ENCODE results near the gene SOX30. TPM values are rescaled to one million over a fixed set of nuclear protein-coding genes. Genes with fewer than 3 reads are reported as not detected.

SOX30 gene
- not detected for total RNA-seq

DNA sequence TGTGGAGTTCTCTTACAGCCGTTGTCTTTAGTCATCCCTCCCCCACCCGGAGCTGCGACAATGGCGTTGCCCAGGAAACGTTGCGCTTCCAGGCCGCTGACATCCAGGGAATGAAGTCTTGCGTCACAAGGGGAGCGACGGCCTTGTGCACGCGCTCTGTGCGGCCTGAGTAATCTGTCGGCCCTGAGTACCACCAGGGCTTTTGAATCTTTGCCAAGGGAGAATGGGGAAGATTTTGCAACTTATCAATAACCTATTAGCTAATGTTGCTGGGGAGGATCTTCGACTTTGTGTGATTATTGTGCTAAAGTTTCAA lies at the start of gene SOX30:
Gene SOX30, minus strand, starts transcription at position 62 of the 316 bp plus-strand sequence. CDS start 360 bp downstream, outside the sequence.
- TF ChIP-seq, protein P1, sequence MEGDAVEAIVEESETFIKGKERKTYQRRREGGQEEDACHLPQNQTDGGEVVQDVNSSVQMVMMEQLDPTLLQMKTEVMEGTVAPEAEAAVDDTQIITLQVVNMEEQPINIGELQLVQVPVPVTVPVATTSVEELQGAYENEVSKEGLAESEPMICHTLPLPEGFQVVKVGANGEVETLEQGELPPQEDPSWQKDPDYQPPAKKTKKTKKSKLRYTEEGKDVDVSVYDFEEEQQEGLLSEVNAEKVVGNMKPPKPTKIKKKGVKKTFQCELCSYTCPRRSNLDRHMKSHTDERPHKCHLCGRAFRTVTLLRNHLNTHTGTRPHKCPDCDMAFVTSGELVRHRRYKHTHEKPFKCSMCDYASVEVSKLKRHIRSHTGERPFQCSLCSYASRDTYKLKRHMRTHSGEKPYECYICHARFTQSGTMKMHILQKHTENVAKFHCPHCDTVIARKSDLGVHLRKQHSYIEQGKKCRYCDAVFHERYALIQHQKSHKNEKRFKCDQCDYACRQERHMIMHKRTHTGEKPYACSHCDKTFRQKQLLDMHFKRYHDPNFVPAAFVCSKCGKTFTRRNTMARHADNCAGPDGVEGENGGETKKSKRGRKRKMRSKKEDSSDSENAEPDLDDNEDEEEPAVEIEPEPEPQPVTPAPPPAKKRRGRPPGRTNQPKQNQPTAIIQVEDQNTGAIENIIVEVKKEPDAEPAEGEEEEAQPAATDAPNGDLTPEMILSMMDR (IDR thresholded peaks at IDR 0.05; ENCODE audit: low read depth): no peak

DNA sequence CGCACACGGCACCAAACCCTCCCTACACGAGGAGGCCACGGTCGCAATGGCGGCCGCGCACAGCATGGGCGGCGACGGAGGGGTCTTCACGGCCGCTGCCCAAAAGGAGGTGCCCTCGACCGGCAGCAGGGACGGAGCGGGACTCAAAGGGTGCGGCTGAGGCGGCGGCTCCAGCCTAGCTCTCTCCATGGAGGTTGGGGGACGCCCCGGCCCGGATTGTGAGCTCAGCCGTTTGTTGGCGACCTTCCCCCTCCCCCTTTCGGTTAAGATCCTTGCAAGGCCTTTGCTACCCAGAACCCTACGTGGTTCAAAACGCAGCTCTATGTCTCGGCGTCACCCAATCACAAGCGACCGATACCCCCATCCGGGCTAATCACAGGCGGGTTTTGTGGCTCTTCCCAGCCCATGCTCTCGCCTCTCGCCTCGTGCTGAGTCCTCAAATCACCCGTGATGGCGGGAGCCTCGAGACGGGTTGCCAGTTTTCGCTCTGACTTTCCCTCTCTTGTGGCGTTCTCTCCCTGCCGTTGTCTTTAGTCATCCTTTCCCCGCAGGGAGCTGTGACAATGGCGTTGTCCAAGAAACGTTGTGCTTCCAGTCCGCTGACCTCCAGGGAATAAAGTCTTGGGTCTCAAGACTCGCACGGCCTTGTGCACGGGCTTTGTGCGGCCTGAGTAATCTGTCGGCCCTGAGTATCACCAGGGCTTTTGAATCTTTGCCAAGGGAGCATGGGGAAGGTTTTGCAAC lies 38.6 kb upstream of the SOX30 start:
- TF ChIP-seq, protein P1 (IDR thresholded peaks at IDR 0.05; ENCODE audit: low read depth): no peak

DNA sequence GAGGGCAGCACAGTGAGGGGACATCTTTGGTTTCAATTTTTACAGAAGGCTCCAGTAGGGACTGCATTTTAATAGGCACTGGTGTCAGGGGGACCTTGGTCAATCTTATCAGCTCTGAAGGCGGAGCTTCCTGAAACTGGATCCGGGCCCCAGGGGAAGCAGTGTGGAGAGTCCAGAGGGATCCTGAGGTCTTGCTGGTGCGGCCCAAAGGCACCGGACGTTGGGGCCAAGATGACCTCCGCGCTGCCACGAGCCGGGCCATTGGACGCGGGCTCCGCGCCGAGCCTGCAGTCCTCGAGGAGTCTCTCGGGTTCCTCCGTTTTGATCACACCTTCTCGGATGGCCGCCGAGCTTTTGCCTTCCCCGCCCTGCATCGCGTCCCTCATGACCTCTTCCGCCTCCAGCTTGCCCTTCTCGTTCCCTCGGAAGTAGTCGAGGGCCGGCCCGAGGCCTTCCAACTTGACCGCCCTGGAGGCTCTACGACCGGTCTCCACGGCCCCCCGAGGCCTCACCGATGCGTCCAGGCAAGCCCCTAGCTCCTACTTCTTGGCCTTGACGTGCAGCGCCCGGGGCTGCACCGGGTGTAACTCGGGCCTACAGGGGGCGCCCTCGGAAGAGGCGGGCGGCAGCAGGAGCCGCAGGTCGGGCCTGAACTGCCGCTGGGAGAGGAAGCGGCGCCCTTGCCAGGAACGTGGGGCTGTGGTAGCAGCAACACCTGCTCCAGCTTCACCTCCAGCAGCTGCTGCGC lies 37.9 kb upstream of the SOX30 start:
- TF ChIP-seq, protein P1 (IDR thresholded peaks at IDR 0.05; ENCODE audit: low read depth): no peak

DNA sequence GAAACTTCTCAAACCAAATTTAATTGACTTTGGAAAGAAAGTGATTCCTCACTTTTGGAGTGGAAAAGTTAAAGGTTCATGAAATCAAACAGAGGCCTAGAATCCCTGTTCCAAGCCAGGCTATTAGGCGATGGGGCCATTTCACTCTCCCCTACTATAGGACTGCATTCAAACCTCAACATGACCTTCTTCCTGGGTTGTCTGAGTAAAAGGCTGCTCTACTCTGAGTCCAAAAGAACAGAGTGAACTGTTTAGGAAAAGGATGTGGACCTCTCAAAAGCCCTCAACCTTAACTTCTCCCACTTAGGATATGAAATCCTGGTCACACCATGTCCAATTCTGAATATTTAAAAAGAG lies 34.9 kb upstream of the SOX30 start:
- TF ChIP-seq, protein P1 (IDR thresholded peaks at IDR 0.05; ENCODE audit: low read depth): no peak

DNA sequence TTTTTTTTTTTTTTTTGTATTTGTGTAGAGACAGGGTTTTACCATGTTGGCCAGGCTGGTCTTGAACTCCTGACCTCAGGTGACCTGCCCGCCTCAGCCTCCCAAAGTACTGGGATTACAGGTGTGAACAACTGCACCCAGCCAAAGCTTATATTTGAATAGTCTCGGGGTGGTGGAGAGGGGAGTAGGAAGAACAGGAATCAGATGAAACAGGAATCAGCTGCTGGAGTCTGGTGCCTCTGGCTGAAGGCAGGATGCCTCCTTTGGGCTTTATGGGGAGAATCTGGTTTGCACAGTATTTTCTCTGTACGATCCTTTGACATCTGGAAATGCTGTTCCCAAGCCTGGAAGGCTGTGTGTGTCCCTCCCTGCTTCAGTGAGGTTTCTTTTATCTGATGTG lies 30.0 kb upstream of the SOX30 start:
- TF ChIP-seq, protein P1 (IDR thresholded peaks at IDR 0.05; ENCODE audit: low read depth): no peak

DNA sequence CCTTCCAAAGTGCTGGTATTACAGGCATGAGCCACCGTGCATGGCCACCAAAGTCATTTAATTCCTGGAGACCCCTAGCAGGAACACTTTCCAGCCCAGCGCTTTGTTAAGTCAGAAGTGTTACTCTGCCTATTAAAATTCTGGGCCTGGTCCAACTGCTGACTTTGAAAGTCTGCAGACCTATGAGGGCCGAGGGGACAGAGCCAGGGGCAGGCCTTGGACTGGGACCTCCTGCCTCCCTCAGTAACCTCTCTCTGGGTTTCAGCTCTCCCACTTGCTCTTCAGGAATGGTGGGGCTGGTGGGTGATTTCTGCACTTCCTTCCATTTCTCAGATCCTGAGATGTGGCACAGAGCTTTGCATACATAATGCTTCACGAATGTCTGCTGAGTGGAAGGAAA lies 28.8 kb upstream of the SOX30 start:
- TF ChIP-seq, protein P1 (IDR thresholded peaks at IDR 0.05; ENCODE audit: low read depth): no peak

DNA sequence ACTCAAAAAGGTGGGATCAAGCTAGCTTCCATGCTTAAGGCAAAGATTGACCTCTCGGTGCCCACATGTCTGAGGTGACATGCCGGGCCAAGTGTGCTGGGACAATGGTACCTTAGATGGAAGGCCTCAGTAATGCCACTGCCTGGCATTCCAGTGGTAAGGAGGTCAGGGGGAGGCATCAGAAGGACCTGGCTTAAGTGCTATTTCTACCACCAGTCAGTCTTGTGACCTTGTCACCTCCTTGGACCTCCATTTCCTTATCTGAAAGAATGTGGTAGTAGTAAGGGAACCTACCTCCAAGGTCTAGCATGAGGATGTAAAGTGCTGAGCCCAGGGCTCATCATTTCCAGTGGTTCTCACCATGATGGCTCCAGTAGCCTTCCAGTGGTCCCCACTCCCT lies 28.0 kb upstream of the SOX30 start:
- TF ChIP-seq, protein P1 (IDR thresholded peaks at IDR 0.05; ENCODE audit: low read depth): no peak
